Right lobe of liver (tissue), 6 donors: ENCODE measurements around the gene SAP30. TPM values are rescaled to one million over a fixed set of nuclear protein-coding genes. Genes with fewer than 3 reads are reported as not detected.

ENCODE experiments used
- ATAC-seq, 4 donors: fragments of 200-7000 bp; cut with Tn5 transposase; one replicate each; pipeline ENCODE4 v1.9.1; 2020; ENCODE audit warnings: mild to moderate bottlenecking in 4 of 4, moderate library complexity in 4 of 4
- DNase-seq, 3 donors: peaks; one replicate each; pipeline ENCODE4 v3.0.0-alpha.2; 2020
- H3K27ac ChIP-seq, 3 donors: fragments of 200-600 bp; one replicate each; pipeline ENCODE4 v1.8.0; 2022
- H3K27me3 ChIP-seq, 2 donors: fragments of 200-600 bp; one replicate each; pipeline ENCODE4 v1.8.0; 2022
- H3K36me3 ChIP-seq, 4 donors: fragments of 200-600 bp; sonication (generic) in 1 of 4; one replicate each; pipeline versions ENCODE4 v1.5.1 to v1.8.0; 2017 to 2022; ENCODE audit warnings: control low read depth in 1 of 4
- H3K4me1 ChIP-seq, 4 donors: fragments of 200-600 bp; sonication (generic) in 1 of 4; one replicate each; pipeline versions ENCODE4 v1.5.1 to v1.8.0; 2017 to 2022; ENCODE audit warnings: control low read depth in 1 of 4
- H3K4me3 ChIP-seq, 3 donors: fragments of 200-600 bp; one replicate each; pipeline ENCODE4 v1.8.0; 2022
- H3K9me3 ChIP-seq, 4 donors: fragments of 200-600 bp; sonication (generic) in 1 of 4; one replicate each; pipeline versions ENCODE4 v1.5.1 to v1.8.0; 2017 to 2022; ENCODE audit warnings: control low read depth in 1 of 4
- POLR2A ChIP-seq: fragments of 450-650 bp; IDR thresholded peaks from one replicate; pipeline ENCODE4 v1.6.1; 2017; ENCODE audit warnings: antibody characterized with exemption, mild to moderate bottlenecking
- WGBS: methylation state at CpG from one replicate; pipeline ENCODE4 v1.1.6; 2018; ENCODE audit warnings: low coverage, low lambda C conversion rate; ENCODE audit not compliant: insufficient coverage; ENCODE audit errors: missing lambda C conversion rate; 5-methylcytosine and 5-hydroxymethylcytosine counted together
- intact Hi-C, 2 donors: fragments of 100-400 bp; cut with DNase I; formaldehyde crosslinking; loops; one replicate each; pipeline versions ENCODE4 v1.11.2 to v1.14.1; 2022
- total RNA-seq, 6 experiments: library from RNA; depleted of rRNA in 2 of 6; stranded (reverse); fragments of >200 nt in 2 of 6; fragmentation: NEBNext Ultra II Directional in 3 of 6; extraction: Animal tissue kit (Norgen Biotek cat#: 25700) in 3 of 6; gene quantifications; one replicate each; pipeline versions ENCODE4 v1.1.0 to v1.2.4, GENCODE V29; 2016 to 2023
- TF ChIP-seq, protein P1 (sequence below), 4 donors: fragments of 200-600 bp in 3 of 4; fragments of 450-650 bp in 1 of 4; IDR thresholded peaks; one replicate each; pipeline versions ENCODE4 v1.5.1 to v1.8.0; 2016 to 2022; ENCODE audit warnings: antibody characterized with exemption in 4 of 4, mild to moderate bottlenecking in 2 of 4
- donor health status: DM: no; HTN: yes; CAD: no.
- donor health status: DM: no; HTN: no; CAD: no.
- donor health status: DM: no; HTN: no; CAD: no.
- donor health status: DM: no; HTN: yes; CAD: no.
- donor health status: DM: no; HTN: yes; CAD: no.

The SAP30 gene
- total RNA-seq, 6 experiments from 2014 or later, result 3.5 to 12.8 (median 7.7) TPM

DNA sequence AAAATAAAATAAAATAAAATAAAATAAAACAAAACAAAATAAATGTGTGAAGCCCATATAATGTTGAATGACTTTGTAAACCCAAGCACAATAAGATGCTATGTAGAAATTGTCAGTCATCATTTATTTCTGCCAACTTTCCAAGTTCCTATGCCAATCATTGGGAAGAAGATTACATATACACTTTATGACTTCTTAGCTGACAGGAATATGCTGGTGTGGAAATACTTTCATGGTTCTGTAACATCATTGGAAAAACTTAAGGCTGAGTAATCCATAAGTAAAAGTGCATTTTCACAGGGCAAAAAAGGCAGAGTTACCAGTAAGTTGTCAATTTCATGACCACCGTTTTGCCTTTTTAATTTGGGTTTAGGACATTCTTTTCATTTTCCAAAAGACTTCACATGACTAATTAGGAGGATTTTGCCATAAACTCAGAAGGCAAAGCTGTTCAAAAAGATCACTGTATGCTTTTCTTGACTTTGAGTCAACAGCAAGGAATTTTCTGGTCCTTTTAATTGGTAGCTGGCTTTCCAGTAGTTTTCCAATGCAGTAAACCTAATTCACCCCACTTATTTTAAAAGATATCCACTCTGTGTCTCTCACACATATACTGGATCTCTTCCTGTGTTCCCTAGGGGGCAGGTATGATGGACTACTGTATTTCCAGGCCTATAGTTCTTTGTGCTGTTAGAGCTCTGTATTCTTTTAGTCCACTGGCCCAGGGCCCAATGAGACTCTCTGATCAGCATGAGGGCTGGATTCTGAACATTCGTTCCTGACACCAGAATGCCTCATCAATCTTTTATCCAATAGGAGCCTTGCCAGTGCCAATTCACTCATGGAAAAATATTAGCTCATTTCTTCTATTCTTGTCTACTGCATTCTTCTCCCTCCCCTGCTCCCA lies 54.4 kb downstream of the SAP30 start:
- TF ChIP-seq POLR2A, result no peak
- TF ChIP-seq, protein P1, sequence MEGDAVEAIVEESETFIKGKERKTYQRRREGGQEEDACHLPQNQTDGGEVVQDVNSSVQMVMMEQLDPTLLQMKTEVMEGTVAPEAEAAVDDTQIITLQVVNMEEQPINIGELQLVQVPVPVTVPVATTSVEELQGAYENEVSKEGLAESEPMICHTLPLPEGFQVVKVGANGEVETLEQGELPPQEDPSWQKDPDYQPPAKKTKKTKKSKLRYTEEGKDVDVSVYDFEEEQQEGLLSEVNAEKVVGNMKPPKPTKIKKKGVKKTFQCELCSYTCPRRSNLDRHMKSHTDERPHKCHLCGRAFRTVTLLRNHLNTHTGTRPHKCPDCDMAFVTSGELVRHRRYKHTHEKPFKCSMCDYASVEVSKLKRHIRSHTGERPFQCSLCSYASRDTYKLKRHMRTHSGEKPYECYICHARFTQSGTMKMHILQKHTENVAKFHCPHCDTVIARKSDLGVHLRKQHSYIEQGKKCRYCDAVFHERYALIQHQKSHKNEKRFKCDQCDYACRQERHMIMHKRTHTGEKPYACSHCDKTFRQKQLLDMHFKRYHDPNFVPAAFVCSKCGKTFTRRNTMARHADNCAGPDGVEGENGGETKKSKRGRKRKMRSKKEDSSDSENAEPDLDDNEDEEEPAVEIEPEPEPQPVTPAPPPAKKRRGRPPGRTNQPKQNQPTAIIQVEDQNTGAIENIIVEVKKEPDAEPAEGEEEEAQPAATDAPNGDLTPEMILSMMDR (IDR thresholded peaks at IDR 0.05), result no peak
- DNase-seq (no peak), ATAC-seq (no peak)
- 88% methylated on average over 2 of the region's 2 CpGs for WGBS
- Histone ChIP-seq H3K9me3 (no peaks in the 10 kb centered on the region), H3K4me3 (no peak overlapping the region), H3K36me3 (no peaks in the 10 kb centered on the region), H3K27ac (no peak overlapping the region), H3K27me3 (no peaks in the 10 kb centered on the region), H3K4me1 (no peaks in the 10 kb centered on the region)
- intact Hi-C loops, result no loop called here

DNA sequence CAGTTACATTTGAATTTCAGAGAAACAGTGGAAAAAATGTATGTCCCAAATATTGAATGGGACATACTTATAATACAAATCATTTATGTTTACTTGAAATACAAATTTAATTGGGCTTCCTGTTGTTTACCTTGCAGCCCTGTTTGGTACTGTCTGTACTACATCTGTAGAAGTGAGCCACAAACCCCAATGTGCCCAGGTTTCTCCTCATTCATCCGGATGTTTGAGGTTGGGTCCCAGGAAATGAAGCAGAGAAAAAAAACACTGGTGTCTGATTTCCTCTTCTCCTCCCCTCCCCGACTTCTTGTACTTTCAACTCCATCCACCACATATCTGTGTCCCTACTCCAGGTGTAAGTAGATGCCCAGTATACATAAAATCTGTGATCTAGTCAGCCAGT lies 55.3 kb downstream of the SAP30 start:
- H3K27ac ChIP-seq, result no peak overlapping the region
- WGBS, result 78% methylated on average over 2 of the region's 2 CpGs
- peak in 1 of 4 donors; percentile 14 for ATAC-seq

More for the DNA sequence above, 55.3 kb downstream of the SAP30 start:
- TF ChIP-seq, protein P1 (IDR thresholded peaks at IDR 0.05), result no peak
- no peak for TF ChIP-seq POLR2A
- no peak for DNase-seq
- H3K4me1 ChIP-seq, result no peaks in the 10 kb centered on the region
- no peak overlapping the region for H3K4me3 ChIP-seq
- intact Hi-C loops, result no loop called here
- no peaks in the 10 kb centered on the region for H3K36me3 ChIP-seq
- no peaks in the 10 kb centered on the region for H3K9me3 ChIP-seq
- H3K27me3 ChIP-seq, result no peaks in the 10 kb centered on the region

Other genes starting within 250 kb of the SAP30 start
- gene GALNT7, start 202.1 kb upstream of the SAP30 start, total RNA-seq, result 1 to 10 TPM in 4 of 6 experiments, under 1 TPM in 2; 0.62 to 2.2 (median 1.4) TPM
- gene HMGB2, start 36.6 kb upstream of the SAP30 start, total RNA-seq, result 10 to 100 TPM in 3 of 6 experiments, 1 to 10 TPM in 3; 6.1 to 13.5 (median 9.2) TPM
- gene SCRG1, start 28.2 kb downstream of the SAP30 start, total RNA-seq, result not detected
- 10 to 100 TPM in 1 of 6 experiments, 1 to 10 TPM in 5; 2.1 to 11.2 (median 6.2) TPM for gene HAND2, start 159.3 kb downstream of the SAP30 start, total RNA-seq